Right lobe of liver (tissue), 4 donors: Measurements from ENCODE around the gene HOXA10.

Experiments used
- POLR2A ChIP-seq: fragments of 450-650 bp; IDR thresholded peaks from one replicate; pipeline ENCODE4 v1.6.1; 2017; ENCODE audit warnings: antibody characterized with exemption, mild to moderate bottlenecking
- TF ChIP-seq, protein P1 (sequence below), 4 donors: fragments of 200-600 bp in 3 of 4; fragments of 450-650 bp in 1 of 4; IDR thresholded peaks; one replicate each; pipeline versions ENCODE4 v1.5.1 to v1.8.0; 2016 to 2022; ENCODE audit warnings: antibody characterized with exemption in 4 of 4, mild to moderate bottlenecking in 2 of 4
- donor health status: DM: no; HTN: no; CAD: no.
- donor health status: DM: no; HTN: no; CAD: no.
- donor health status: DM: no; HTN: yes; CAD: no.

DNA sequence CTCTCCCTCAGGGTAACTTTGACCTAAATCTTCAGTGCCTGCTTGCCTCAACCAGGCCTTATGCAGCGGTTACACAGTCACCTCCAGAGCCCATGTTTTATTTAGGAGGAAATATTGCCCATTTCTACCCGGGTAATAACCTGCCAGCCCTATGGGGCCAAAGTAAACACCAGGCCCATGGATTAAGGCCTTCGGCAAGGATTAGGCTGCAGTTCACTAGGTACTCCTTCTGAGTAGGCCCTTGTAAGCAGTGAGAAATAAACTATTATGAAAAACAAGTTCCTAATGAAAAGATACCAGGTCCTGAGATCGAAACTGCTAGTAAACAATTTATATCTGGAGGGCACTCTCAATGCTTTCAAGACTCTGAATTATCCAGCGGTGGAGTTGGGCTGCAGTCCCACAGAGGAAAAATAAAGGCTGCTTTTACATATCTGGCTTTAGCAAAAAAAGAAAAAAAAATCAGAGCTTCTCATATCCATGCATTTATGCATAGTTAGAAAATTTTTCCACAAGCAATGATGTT, 3.7 kb upstream of the HOXA10 start:
- TF ChIP-seq, protein P1, sequence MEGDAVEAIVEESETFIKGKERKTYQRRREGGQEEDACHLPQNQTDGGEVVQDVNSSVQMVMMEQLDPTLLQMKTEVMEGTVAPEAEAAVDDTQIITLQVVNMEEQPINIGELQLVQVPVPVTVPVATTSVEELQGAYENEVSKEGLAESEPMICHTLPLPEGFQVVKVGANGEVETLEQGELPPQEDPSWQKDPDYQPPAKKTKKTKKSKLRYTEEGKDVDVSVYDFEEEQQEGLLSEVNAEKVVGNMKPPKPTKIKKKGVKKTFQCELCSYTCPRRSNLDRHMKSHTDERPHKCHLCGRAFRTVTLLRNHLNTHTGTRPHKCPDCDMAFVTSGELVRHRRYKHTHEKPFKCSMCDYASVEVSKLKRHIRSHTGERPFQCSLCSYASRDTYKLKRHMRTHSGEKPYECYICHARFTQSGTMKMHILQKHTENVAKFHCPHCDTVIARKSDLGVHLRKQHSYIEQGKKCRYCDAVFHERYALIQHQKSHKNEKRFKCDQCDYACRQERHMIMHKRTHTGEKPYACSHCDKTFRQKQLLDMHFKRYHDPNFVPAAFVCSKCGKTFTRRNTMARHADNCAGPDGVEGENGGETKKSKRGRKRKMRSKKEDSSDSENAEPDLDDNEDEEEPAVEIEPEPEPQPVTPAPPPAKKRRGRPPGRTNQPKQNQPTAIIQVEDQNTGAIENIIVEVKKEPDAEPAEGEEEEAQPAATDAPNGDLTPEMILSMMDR (IDR thresholded peaks at IDR 0.05), result no peak
- no peak for TF ChIP-seq POLR2A
